OCI-LY3 (cell line): ENCODE measurements around the gene ST8SIA4.

ENCODE experiments used
- H2AFZ ChIP-seq: fragments of 200-600, 300-600 bp; shearing (Covaris generic); 2 replicates; pipeline ENCODE4 v1.6.0; 2014; ENCODE audit warnings: antibody characterized with exemption, low read depth, low read length
- H3K27ac ChIP-seq: fragments of 200-600, 300-600 bp; sonication (generic); 2 replicates; pipeline ENCODE4 v1.5.1; 2014; ENCODE audit warnings: mild to moderate bottlenecking, low read length, moderate library complexity, mixed read lengths
- H3K27me3 ChIP-seq: fragments of 200-600, 300-600 bp; sonication (generic); 2 replicates; pipeline ENCODE4 v1.6.1; 2014; ENCODE audit warnings: low read depth, low read length, mixed read lengths
- H3K36me3 ChIP-seq: fragments of 200-600, 300-600 bp; sonication (generic); replicated peaks from 2 replicates; pipeline ENCODE3; 2014; ENCODE audit warnings: low read depth, low read length, mixed read lengths
- H3K4me1 ChIP-seq: fragments of 300-600, 200-600 bp; sonication (generic); 2 replicates; pipeline ENCODE4 v1.6.1; 2014; ENCODE audit warnings: low read length, mixed read lengths
- H3K4me2 ChIP-seq: fragments of 200-600, 300-600 bp; sonication (generic); 2 replicates; pipeline ENCODE4 v1.6.1; 2014; ENCODE audit warnings: low read length, mixed read lengths
- H3K4me3 ChIP-seq: fragments of 300-600, 200-600 bp; sonication (generic); 2 replicates; pipeline ENCODE4 v1.5.1; 2014; ENCODE audit warnings: antibody characterized with exemption, mild to moderate bottlenecking, low read length, moderate library complexity
- H3K79me2 ChIP-seq: fragments of 300-600, 200-600 bp; shearing (Covaris generic); 2 replicates; pipeline ENCODE4 v1.6.1; 2014; ENCODE audit warnings: mild to moderate bottlenecking, low read length, mixed read lengths
- H3K9ac ChIP-seq: fragments of 300-600, 200-600 bp; shearing (Covaris generic); 2 replicates; pipeline ENCODE4 v1.6.0; 2014; ENCODE audit warnings: mild to moderate bottlenecking, low read length, moderate library complexity
- H3K9me3 ChIP-seq: fragments of 200-600, 300-600 bp; shearing (Covaris generic); 2 replicates; pipeline ENCODE4 v1.6.1; 2014; ENCODE audit warnings: low read length, mixed read lengths; ENCODE audit not compliant: insufficient read depth
- H4K20me1 ChIP-seq: fragments of 200-600, 300-600 bp; sonication (generic); 2 replicates; pipeline ENCODE4 v1.6.1; 2016; ENCODE audit warnings: low read length, mixed read lengths; ENCODE audit not compliant: insufficient read depth
- EZH2phosphoT487 ChIP-seq: fragments of 200-600 bp; shearing (Covaris generic); IDR thresholded peaks from 2 replicates; pipeline ENCODE4 v1.6.1; 2018; ENCODE audit warnings: antibody characterized with exemption, mixed run types, low read depth
- TF ChIP-seq, protein P1 (sequence below): fragments of 200-600, 300-600 bp; sonication (generic); IDR thresholded peaks from 2 replicates; pipeline ENCODE4 v1.5.1; 2014; ENCODE audit warnings: antibody characterized with exemption, low read length, low read depth

The ST8SIA4 gene

DNA sequence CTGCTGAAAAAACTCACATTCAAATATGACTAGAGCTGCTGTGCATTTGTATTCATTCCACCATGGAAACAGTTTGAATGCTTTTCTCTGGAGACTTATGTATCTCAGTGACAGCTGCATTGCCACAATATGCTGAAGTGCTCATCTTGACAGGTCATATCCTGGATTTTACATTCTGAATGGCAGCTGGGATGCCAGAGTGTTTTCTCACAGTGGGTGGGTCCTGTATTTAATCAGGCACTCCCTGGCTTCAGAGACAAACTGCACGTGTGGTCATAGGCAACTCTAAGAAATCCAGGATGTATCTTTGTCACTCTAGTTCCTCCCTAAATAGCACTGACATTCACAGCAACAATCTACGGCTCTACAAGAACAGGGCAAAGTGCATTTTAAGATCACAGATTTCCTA, 75.6 kb downstream of the ST8SIA4 start:
- peaks cover 47% of the 10 kb centered on the region for H3K4me1 ChIP-seq
- H4K20me1 ChIP-seq: 0 out of 2 replicates have a peak, but pooled peaks cover 5% of the 10 kb centered on the region
- peaks cover 54% of the 10 kb centered on the region for H3K79me2 ChIP-seq
- H3K9me3 ChIP-seq: no peaks in the 10 kb centered on the region
- H3K4me3 ChIP-seq: peak overlapping the region; percentile 62
- H2AFZ ChIP-seq: no peak overlapping the region
- peak overlapping the region; percentile 83 for H3K4me2 ChIP-seq
- H3K9ac ChIP-seq: peak overlapping the region; percentile 58
- H3K27me3 ChIP-seq: no peaks in the 10 kb centered on the region
- H3K27ac ChIP-seq: peak overlapping the region; percentile 92
- peaks cover 7% of the 10 kb centered on the region for H3K36me3 ChIP-seq
- no peak for TF ChIP-seq EZH2phosphoT487
- TF ChIP-seq, protein P1, sequence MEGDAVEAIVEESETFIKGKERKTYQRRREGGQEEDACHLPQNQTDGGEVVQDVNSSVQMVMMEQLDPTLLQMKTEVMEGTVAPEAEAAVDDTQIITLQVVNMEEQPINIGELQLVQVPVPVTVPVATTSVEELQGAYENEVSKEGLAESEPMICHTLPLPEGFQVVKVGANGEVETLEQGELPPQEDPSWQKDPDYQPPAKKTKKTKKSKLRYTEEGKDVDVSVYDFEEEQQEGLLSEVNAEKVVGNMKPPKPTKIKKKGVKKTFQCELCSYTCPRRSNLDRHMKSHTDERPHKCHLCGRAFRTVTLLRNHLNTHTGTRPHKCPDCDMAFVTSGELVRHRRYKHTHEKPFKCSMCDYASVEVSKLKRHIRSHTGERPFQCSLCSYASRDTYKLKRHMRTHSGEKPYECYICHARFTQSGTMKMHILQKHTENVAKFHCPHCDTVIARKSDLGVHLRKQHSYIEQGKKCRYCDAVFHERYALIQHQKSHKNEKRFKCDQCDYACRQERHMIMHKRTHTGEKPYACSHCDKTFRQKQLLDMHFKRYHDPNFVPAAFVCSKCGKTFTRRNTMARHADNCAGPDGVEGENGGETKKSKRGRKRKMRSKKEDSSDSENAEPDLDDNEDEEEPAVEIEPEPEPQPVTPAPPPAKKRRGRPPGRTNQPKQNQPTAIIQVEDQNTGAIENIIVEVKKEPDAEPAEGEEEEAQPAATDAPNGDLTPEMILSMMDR: no peak

DNA sequence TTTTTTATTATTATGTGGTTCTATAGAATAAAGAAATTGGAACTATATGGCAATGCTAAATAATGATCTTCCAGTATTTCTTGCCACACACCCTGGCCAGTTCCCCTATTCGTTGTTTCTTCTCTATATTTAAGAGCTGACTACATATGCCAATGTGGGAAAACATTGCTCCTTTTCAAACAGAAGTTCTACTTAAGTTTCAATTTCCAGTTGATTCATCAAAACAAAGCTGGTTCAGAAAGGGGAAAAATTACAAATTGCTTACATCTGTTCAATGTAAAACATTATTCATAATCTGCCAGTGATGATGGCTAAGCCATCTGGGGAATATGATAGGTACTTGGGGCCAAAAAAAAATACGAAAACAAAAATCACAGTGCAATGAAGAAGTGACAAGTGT, 76.9 kb downstream of the ST8SIA4 start:
- Histone ChIP-seq H3K36me3 (peaks cover 7% of the 10 kb centered on the region), H3K27ac (peak overlapping the region; percentile 73), H2AFZ (no peak overlapping the region), H3K9ac (no peak overlapping the region), H4K20me1 (0 out of 2 replicates have a peak, but pooled peaks cover 5% of the 10 kb centered on the region), H3K4me3 (peak overlapping the region; percentile 37; the same call in 1 of the 2 replicates), H3K4me2 (peak overlapping the region; percentile 63), H3K4me1 (peaks cover 50% of the 10 kb centered on the region), H3K27me3 (no peaks in the 10 kb centered on the region), H3K79me2 (peaks cover 63% of the 10 kb centered on the region), H3K9me3 (no peaks in the 10 kb centered on the region)
- TF ChIP-seq, protein P1: no peak
- no peak for TF ChIP-seq EZH2phosphoT487

DNA sequence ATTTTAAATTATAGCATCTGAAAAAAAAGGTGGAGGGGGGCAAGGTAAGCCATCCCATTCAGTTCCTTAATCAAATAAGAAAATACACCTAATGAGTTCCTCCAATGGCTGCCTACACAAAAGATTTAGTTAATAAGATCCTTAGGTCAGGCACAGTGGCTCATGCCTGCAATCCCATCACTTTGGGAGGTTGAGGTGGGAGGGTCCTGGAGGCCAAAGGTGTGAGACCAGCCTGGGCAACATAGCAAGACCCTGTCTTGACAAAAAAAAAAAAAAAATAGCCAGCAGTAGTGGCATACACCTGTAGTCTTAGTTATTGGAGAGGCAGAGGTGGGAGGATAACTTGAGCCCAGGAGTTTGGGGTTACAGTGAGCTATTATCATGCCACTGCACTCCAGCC, 78.4 kb downstream of the ST8SIA4 start:
- H2AFZ ChIP-seq: no peak overlapping the region
- peaks cover 64% of the 10 kb centered on the region for H3K4me1 ChIP-seq
- H3K9me3 ChIP-seq: no peaks in the 10 kb centered on the region
- no peak for TF ChIP-seq EZH2phosphoT487
- TF ChIP-seq, protein P1: no peak
- H3K27ac ChIP-seq: no peak overlapping the region
- no peaks in the 10 kb centered on the region for H3K27me3 ChIP-seq
- H3K36me3 ChIP-seq: no peaks in the 10 kb centered on the region
- H3K79me2 ChIP-seq: peaks cover 63% of the 10 kb centered on the region
- H3K4me2 ChIP-seq: no peak overlapping the region
- no peak overlapping the region for H3K9ac ChIP-seq
- H4K20me1 ChIP-seq: 0 out of 2 replicates have a peak, but pooled peaks cover 5% of the 10 kb centered on the region
- H3K4me3 ChIP-seq: no peak overlapping the region

DNA sequence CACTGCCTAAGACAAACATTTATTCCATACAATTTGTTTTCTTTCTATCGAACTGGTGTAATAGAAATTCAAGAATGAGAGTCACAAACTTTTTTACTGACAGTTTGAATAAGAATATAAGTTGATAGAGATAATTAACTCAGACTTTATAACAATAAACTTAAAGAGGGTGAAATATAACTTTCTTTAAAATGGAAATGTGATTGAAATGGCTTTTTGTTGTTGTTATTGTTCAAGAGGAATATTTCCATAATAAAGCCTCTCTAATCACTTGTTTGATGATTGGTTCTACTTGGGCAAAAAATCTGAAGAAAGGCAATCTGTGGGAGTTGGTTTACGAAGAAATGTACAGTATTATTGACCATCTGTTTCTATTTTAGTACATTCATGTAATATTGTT, 79.3 kb downstream of the ST8SIA4 start:
- Histone ChIP-seq H3K27me3 (no peaks in the 10 kb centered on the region), H2AFZ (no peak overlapping the region), H3K9me3 (no peaks in the 10 kb centered on the region), H3K4me2 (no peak overlapping the region), H3K4me3 (no peak overlapping the region), H3K36me3 (no peaks in the 10 kb centered on the region), H3K4me1 (peaks cover 64% of the 10 kb centered on the region), H3K27ac (no peak overlapping the region), H3K79me2 (peaks cover 65% of the 10 kb centered on the region), H3K9ac (no peak overlapping the region), H4K20me1 (0 out of 2 replicates have a peak, but pooled peaks cover 5% of the 10 kb centered on the region)
- TF ChIP-seq, protein P1: no peak
- no peak for TF ChIP-seq EZH2phosphoT487
